Trophoblast cell (in vitro differentiated cells and primary cell): ENCODE measurements around the gene POLR2L.

Experiments
- DNase-seq, 2 donors: peaks; one replicate each; pipeline ENCODE4 v3.0.0-alpha.2; 2016
- H2AFZ ChIP-seq: 2 replicates; pipeline ENCODE4 v1.6.1; 2013; ENCODE audit warnings: low read length, moderate library complexity, mild to moderate bottlenecking; ENCODE audit not compliant: insufficient read depth, poor library complexity
- H2AK5ac ChIP-seq: 2 replicates; pipeline ENCODE4 v1.6.1; 2013; ENCODE audit warnings: mild to moderate bottlenecking, low read length
- H2BK120ac ChIP-seq: 2 replicates; pipeline ENCODE4 v1.6.1; 2013; ENCODE audit warnings: low read length, mild to moderate bottlenecking, moderate library complexity; ENCODE audit not compliant: insufficient read depth, poor library complexity
- H2BK12ac ChIP-seq: 2 replicates; pipeline ENCODE4 v1.6.1; 2013; ENCODE audit warnings: mild to moderate bottlenecking, low read length, moderate library complexity
- H2BK5ac ChIP-seq: 2 replicates; pipeline ENCODE4 v1.6.1; 2013; ENCODE audit warnings: low read length, low read depth, moderate library complexity, mild to moderate bottlenecking; ENCODE audit not compliant: poor library complexity
- H3K14ac ChIP-seq: 2 replicates; pipeline ENCODE4 v1.6.1; 2013; ENCODE audit warnings: mild to moderate bottlenecking, low read length
- H3K18ac ChIP-seq: 2 replicates; pipeline ENCODE4 v1.6.1; 2013; ENCODE audit warnings: mild to moderate bottlenecking, low read length
- H3K23ac ChIP-seq: 2 replicates; pipeline ENCODE4 v1.6.1; 2013; ENCODE audit warnings: low read length
- H3K27ac ChIP-seq: 2 replicates; pipeline ENCODE4 v1.5.1; 2013; ENCODE audit warnings: low read depth, mild to moderate bottlenecking, inconsistent platforms, low read length, moderate library complexity
- H3K27me3 ChIP-seq: 2 replicates; pipeline ENCODE4 v1.6.1; 2013; ENCODE audit warnings: inconsistent platforms, mild to moderate bottlenecking, low read length, moderate library complexity; ENCODE audit not compliant: insufficient read depth
- H3K36me3 ChIP-seq, 2 experiments: 1 replicate in 1 of 2; 2 replicates in 1 of 2; pipeline ENCODE4 v1.6.1; 2013; ENCODE audit warnings: low read length in 2 of 2, mild to moderate bottlenecking in 2 of 2, moderate library complexity in 1 of 2; ENCODE audit not compliant: insufficient read depth in 2 of 2, control insufficient read depth in 1 of 2
- H3K4ac ChIP-seq: 2 replicates; pipeline ENCODE4 v1.6.1; 2013; ENCODE audit warnings: low read depth, mild to moderate bottlenecking, low read length, moderate library complexity
- H3K4me1 ChIP-seq, 2 experiments: 1 replicate in 1 of 2; 2 replicates in 1 of 2; pipeline ENCODE4 v1.6.1; 2013; ENCODE audit warnings: low read length in 2 of 2, mild to moderate bottlenecking in 2 of 2, moderate library complexity in 1 of 2; ENCODE audit not compliant: insufficient read depth in 2 of 2, control insufficient read depth in 1 of 2
- H3K4me2 ChIP-seq: 2 replicates; pipeline ENCODE4 v1.6.1; 2013; ENCODE audit warnings: inconsistent platforms, mild to moderate bottlenecking, low read length, moderate library complexity
- H3K4me3 ChIP-seq: 2 replicates; pipeline ENCODE4 v1.5.1; 2013; ENCODE audit warnings: mild to moderate bottlenecking, low read depth, low read length, inconsistent platforms
- H3K79me1 ChIP-seq: one replicate; pipeline ENCODE4 v1.6.1; 2013; ENCODE audit warnings: low read length
- H3K79me2 ChIP-seq: 2 replicates; pipeline ENCODE4 v1.6.1; 2013; ENCODE audit warnings: low read length, mild to moderate bottlenecking; ENCODE audit not compliant: control insufficient read depth, insufficient read depth, poor library complexity
- H3K9ac ChIP-seq: 2 replicates; pipeline ENCODE4 v1.6.1; 2013; ENCODE audit warnings: mild to moderate bottlenecking, low read length
- H3K9me3 ChIP-seq: 2 replicates; pipeline ENCODE4 v1.6.1; 2013; ENCODE audit warnings: low read depth, mild to moderate bottlenecking, control low read depth, inconsistent platforms, low read length; ENCODE audit not compliant: insufficient read depth
- H4K12ac ChIP-seq: 2 replicates; pipeline ENCODE4 v1.6.1; 2013; ENCODE audit warnings: low read depth, mild to moderate bottlenecking, low read length, moderate library complexity
- H4K8ac ChIP-seq: 2 replicates; pipeline ENCODE4 v1.6.1; 2013; ENCODE audit warnings: low read depth, mild to moderate bottlenecking, low read length, moderate library complexity
- H4K91ac ChIP-seq: one replicate; pipeline ENCODE4 v1.6.1; 2013; ENCODE audit warnings: low read depth, mild to moderate bottlenecking, low read length, moderate library complexity
- WGBS: extraction: QIAGEN DNeasy Blood & Tissue Kit; methylation state at CpG from one replicate; pipeline ENCODE4 v1.1.7; 2013; ENCODE audit warnings: missing lambda C conversion rate; ENCODE audit not compliant: insufficient read length, insufficient coverage; ENCODE audit errors: extremely low coverage; 5-methylcytosine and 5-hydroxymethylcytosine counted together

The POLR2L gene

GRCh38 chr11:829847-830294 is 12.5 kb downstream of the POLR2L start:
- Histone ChIP-seq H3K14ac (peak overlapping the region; percentile 19), H2BK12ac (no peak overlapping the region), H3K9me3 (peaks cover 5% of the 10 kb centered on the region), H3K23ac (no peak overlapping the region), H3K27ac (no peak overlapping the region), H3K4me3 (peak overlapping the region; percentile 32), H4K8ac (peak overlapping the region; percentile 33), H3K4me2 (peak overlapping the region; percentile 67), H3K36me3 (peaks cover 5 to 8% of the 10 kb centered on the region in 2 experiments), H3K79me1 (peaks cover 23% of the 10 kb centered on the region), H2AK5ac (no peak overlapping the region), H3K27me3 (peaks cover 33% of the 10 kb centered on the region), H4K91ac (no peak overlapping the region), H3K9ac (no peak overlapping the region), H3K79me2 (peaks cover 12% of the 10 kb centered on the region), H3K4ac (no peak overlapping the region), H2AFZ (peak overlapping the region; percentile 50), H2BK5ac (no peak overlapping the region), H3K18ac (peak overlapping the region; percentile 7), H4K12ac (no peak overlapping the region), H3K4me1 (peaks cover 50 to 55% of the 10 kb centered on the region in 2 experiments), H2BK120ac (no peak overlapping the region)
- WGBS, result no CpG with 5 or more reads among the region's 39 CpGs
- DNase-seq, result no peak

GRCh38 chr11:829176-829846 is 13.0 kb downstream of the POLR2L start:
- Histone ChIP-seq H2BK12ac (no peak overlapping the region), H3K23ac (no peak overlapping the region)
- WGBS, result no CpG with 5 or more reads among the region's 40 CpGs

GRCh38 chr11:828506-829175 is 13.7 kb downstream of the POLR2L start:
- DNase-seq, result no peak
- no peak overlapping the region for H3K4me3 ChIP-seq
- peaks cover 16% of the 10 kb centered on the region in 2 experiments for H3K36me3 ChIP-seq
- H2BK5ac ChIP-seq, result no peak overlapping the region
- no peak overlapping the region for H2AK5ac ChIP-seq
- H4K91ac ChIP-seq, result no peak overlapping the region
- WGBS, result no CpG with 5 or more reads among the region's 21 CpGs
- H3K79me2 ChIP-seq, result peaks cover 8% of the 10 kb centered on the region
- no peak overlapping the region for H3K4ac ChIP-seq
- no peak overlapping the region for H3K18ac ChIP-seq
- no peak overlapping the region for H4K12ac ChIP-seq
- H3K9me3 ChIP-seq, result peaks cover 5% of the 10 kb centered on the region
- no peak overlapping the region for H2BK12ac ChIP-seq
- no peak overlapping the region for H3K14ac ChIP-seq
- no peak overlapping the region for H3K23ac ChIP-seq
- no peak overlapping the region for H2AFZ ChIP-seq
- no peak overlapping the region for H3K9ac ChIP-seq
- H3K79me1 ChIP-seq, result peaks cover 21% of the 10 kb centered on the region
- no peak overlapping the region for H3K27ac ChIP-seq
- peaks cover 40 to 45% of the 10 kb centered on the region in 2 experiments for H3K4me1 ChIP-seq
- no peak overlapping the region for H2BK120ac ChIP-seq
- H4K8ac ChIP-seq, result no peak overlapping the region
- no peak overlapping the region for H3K4me2 ChIP-seq
- H3K27me3 ChIP-seq, result peaks cover 33% of the 10 kb centered on the region

More at GRCh38 chr11:829176-829846, 13.0 kb downstream of the POLR2L start:
- Histone ChIP-seq H3K79me1 (peaks cover 23% of the 10 kb centered on the region), H3K9me3 (peaks cover 5% of the 10 kb centered on the region), H3K4me3 (peak overlapping the region; percentile 14), H3K18ac (peak overlapping the region; percentile 7), H4K91ac (no peak overlapping the region), H2AK5ac (no peak overlapping the region), H3K9ac (no peak overlapping the region), H3K79me2 (peaks cover 12% of the 10 kb centered on the region), H3K14ac (no peak overlapping the region), H3K27me3 (peaks cover 33% of the 10 kb centered on the region), H3K4me2 (peak overlapping the region; percentile 67), H4K8ac (no peak overlapping the region), H3K27ac (no peak overlapping the region), H2BK120ac (no peak overlapping the region), H3K4ac (no peak overlapping the region), H3K36me3 (peaks cover 10% of the 10 kb centered on the region in 2 experiments), H2BK5ac (no peak overlapping the region), H4K12ac (no peak overlapping the region), H3K4me1 (peaks cover 45 to 49% of the 10 kb centered on the region in 2 experiments), H2AFZ (no peak overlapping the region)
- DNase-seq, result no peak

- H3K27me3 ChIP-seq, result peaks cover 33% of the 10 kb centered on the region
- H3K23ac ChIP-seq, result no peak within 1 kb of the TSS
- H4K12ac ChIP-seq, result no peak within 1 kb of the TSS
- H2AFZ ChIP-seq, result peak within 1 kb of the TSS; percentile 17
- H3K79me1 ChIP-seq, result peaks cover 14% of the 10 kb centered on the region
- peaks cover 2% of the 10 kb centered on the region for H3K79me2 ChIP-seq
- no peak within 1 kb of the TSS for H3K27ac ChIP-seq
- H3K36me3 ChIP-seq, result peaks cover 17 to 18% of the 10 kb centered on the region in 2 experiments
- H4K91ac ChIP-seq, result peak within 1 kb of the TSS; percentile 48
- H2AK5ac ChIP-seq, result peak within 1 kb of the TSS; percentile 18
- peak within 1 kb of the TSS; percentile 18 for H2BK120ac ChIP-seq
- H2BK5ac ChIP-seq, result no peak within 1 kb of the TSS
- peak within 1 kb of the TSS; percentile 61 for H4K8ac ChIP-seq
- H3K4ac ChIP-seq, result no peak within 1 kb of the TSS
- no peak within 1 kb of the TSS for H3K18ac ChIP-seq
- H3K4me3 ChIP-seq, result peak within 1 kb of the TSS; percentile 53
- H3K14ac ChIP-seq, result peak within 1 kb of the TSS; percentile 22
- H3K4me2 ChIP-seq, result peak within 1 kb of the TSS; percentile 64
- no CpG with 5 or more reads among the region's 5 CpGs for WGBS
- H3K9ac ChIP-seq, result no peak within 1 kb of the TSS
- peaks cover 39 to 43% of the 10 kb centered on the region in 2 experiments for H3K4me1 ChIP-seq
- H3K9me3 ChIP-seq, result peaks cover 7% of the 10 kb centered on the region
- peak within 1 kb of the TSS; percentile 20 for H2BK12ac ChIP-seq
- DNase-seq, result no peak
Measured at GRCh38 chr11:827897-828192, 14.5 kb downstream of the POLR2L start, which contains the start of gene CRACR2B. Gene CRACR2B (plus strand): TSS chr11:827919. CDS start chr11:828608, 689 bp downstream.
